Measurements from ENCODE around the gene DAW1. TPM values are rescaled to one million over a fixed set of nuclear protein-coding genes. Genes with fewer than 3 reads are reported as not detected.

The DAW1 gene
- total RNA-seq, 1 donor: under 0.01 TPM

- H3K9me3 ChIP-seq (ENCODE audit: low read depth, low read length): no peaks in the 10 kb centered on the region
- no peak overlapping the region for H3K27ac ChIP-seq (ENCODE audit: low read depth, low read length)
- no peaks in the 10 kb centered on the region for H3K27me3 ChIP-seq (ENCODE audit: insufficient read depth, low read length)
- peak overlapping the region; percentile 74 for H2AFZ ChIP-seq (ENCODE audit: low read length)
- no peak for DNase-seq (ENCODE audit: insufficient read length, low spot score, missing footprints)
- no peak overlapping the region for H3K4me3 ChIP-seq (ENCODE audit: insufficient read depth, low read length)
- no peak for TF ChIP-seq CTCF (IDR thresholded peaks at IDR 0.05; ENCODE audit: extremely low read depth, low read depth, low read length)
- no peaks in the 10 kb centered on the region for H4K20me1 ChIP-seq (ENCODE audit: insufficient read depth, low read length)
- no peaks in the 10 kb centered on the region for H3K36me3 ChIP-seq (ENCODE audit: insufficient read depth, low read length)
- peaks cover 36% of the 10 kb centered on the region for H3K4me1 ChIP-seq (ENCODE audit: insufficient read depth, low read length)
- no peaks in the 10 kb centered on the region for H3K79me2 ChIP-seq (ENCODE audit: insufficient read depth, low read length)
- H3K4me2 ChIP-seq (ENCODE audit: insufficient read depth, low read length): no peak overlapping the region
Measured at GRCh38 chr2:227860221-227860641, 11.2 kb upstream of the DAW1 start.

DNA sequence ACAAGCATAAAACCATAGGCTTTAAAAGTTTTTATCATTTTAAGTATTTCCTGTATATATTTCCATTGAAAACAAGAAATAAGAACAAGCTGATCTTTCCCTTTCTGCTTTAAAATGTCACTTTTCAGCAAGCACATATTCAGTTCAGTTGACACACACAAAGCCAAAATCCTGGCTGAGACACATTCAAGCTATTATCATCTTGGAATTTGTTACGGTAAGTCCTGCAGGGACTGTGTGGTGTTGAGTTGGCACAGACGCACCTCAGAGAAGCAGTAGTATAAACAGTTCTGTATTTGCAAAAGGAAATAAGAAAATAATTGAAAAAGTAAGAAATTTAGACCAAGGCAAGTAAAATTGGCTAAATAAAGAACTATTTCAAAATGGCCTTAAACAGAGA is 10.4 kb upstream of the DAW1 start:
- peaks cover 36% of the 10 kb centered on the region for H3K4me1 ChIP-seq (ENCODE audit: insufficient read depth, low read length)
- H2AFZ ChIP-seq (ENCODE audit: low read length): peak overlapping the region; percentile 74

DNA sequence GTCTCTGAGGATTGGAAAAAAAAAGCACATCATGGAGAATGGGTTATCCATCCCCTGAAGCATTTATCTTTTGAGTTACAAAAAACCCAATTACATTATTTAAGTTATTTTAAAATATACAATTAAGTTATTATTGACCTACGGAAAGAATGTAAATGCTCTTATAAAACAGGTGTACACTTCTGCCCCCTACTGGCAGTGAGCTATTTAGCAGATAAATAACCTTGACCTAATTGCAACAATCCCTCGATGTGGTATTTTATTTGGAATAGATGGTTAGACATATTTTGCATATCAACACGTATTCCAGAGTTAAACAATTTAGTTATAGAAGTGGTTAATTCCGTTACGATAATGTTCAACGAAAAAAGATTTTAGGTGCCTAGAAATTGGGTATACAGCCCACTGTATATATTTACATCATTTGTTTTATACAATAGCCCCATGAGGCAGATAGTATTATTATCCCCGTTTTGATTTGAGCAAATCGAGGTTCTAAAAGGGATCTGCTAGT is 9.1 kb upstream of the DAW1 start:
- Histone ChIP-seq H3K4me1 (ENCODE audit: insufficient read depth, low read length) (peaks cover 36% of the 10 kb centered on the region), H3K79me2 (ENCODE audit: insufficient read depth, low read length) (no peaks in the 10 kb centered on the region), H3K4me3 (ENCODE audit: insufficient read depth, low read length) (peak overlapping the region; percentile 7), H3K4me2 (ENCODE audit: insufficient read depth, low read length) (peak overlapping the region; percentile 32), H3K9me3 (ENCODE audit: low read depth, low read length) (no peaks in the 10 kb centered on the region), H2AFZ (ENCODE audit: low read length) (no peak overlapping the region), H4K20me1 (ENCODE audit: insufficient read depth, low read length) (no peaks in the 10 kb centered on the region), H3K27ac (ENCODE audit: low read depth, low read length) (peak overlapping the region; percentile 91), H3K27me3 (ENCODE audit: insufficient read depth, low read length) (no peaks in the 10 kb centered on the region), H3K36me3 (ENCODE audit: insufficient read depth, low read length) (no peaks in the 10 kb centered on the region)
- no peak for DNase-seq (ENCODE audit: insufficient read length, low spot score, missing footprints)
- peak; percentile 72 for TF ChIP-seq CTCF (IDR thresholded peaks at IDR 0.05; ENCODE audit: extremely low read depth, low read depth, low read length)

More for the DNA sequence above, 10.4 kb upstream of the DAW1 start:
- Histone ChIP-seq H3K36me3 (ENCODE audit: insufficient read depth, low read length) (no peaks in the 10 kb centered on the region), H3K79me2 (ENCODE audit: insufficient read depth, low read length) (no peaks in the 10 kb centered on the region), H3K9me3 (ENCODE audit: low read depth, low read length) (no peaks in the 10 kb centered on the region), H3K27me3 (ENCODE audit: insufficient read depth, low read length) (no peaks in the 10 kb centered on the region), H3K27ac (ENCODE audit: low read depth, low read length) (no peak overlapping the region), H3K4me2 (ENCODE audit: insufficient read depth, low read length) (no peak overlapping the region), H4K20me1 (ENCODE audit: insufficient read depth, low read length) (no peaks in the 10 kb centered on the region), H3K4me3 (ENCODE audit: insufficient read depth, low read length) (no peak overlapping the region)
- no peak for DNase-seq (ENCODE audit: insufficient read length, low spot score, missing footprints)
- no peak for TF ChIP-seq CTCF (IDR thresholded peaks at IDR 0.05; ENCODE audit: extremely low read depth, low read depth, low read length)

DNA sequence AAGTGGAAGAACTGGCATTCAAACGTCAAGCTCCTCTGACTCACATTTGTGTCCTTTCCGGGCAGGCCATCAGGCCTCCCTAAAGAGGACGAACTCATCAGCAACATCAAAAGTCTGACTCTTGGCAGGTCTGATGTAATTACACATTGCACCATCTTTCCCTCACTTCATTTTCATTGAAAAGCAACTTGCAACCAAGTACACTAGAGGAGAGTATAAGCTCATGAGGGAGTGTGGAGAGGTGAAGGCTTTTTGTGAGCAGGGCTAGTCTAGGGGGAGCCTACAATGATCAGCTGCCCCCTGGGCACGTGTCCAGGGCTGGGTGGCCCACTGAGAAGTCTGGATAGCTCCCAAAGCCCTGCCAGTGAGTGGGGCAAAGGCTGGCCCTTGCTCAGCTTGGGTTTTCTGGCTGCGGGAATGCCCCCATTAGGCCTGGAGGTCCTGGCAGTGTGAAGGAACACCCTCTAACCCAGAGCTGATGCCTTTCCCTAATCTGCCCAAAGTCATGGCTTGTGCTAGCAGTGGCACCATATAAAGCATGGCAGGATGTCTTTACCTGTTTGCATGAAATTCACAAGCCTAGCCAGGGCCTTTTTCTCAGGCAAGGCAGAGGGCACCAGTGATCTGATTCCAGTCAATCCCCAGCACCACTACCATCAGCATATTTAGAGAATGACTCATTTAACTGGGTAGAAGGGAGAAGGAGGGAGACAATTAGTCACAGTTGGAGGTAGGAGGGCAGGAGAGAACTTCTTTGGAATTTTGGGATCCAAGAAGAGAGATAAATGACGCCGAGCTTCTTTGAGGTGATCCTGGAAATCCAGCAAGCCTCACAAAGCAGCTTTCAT is 8.5 kb upstream of the DAW1 start:
- peak overlapping the region; percentile 7 for H3K4me3 ChIP-seq (ENCODE audit: insufficient read depth, low read length)
- H3K4me1 ChIP-seq (ENCODE audit: insufficient read depth, low read length): peaks cover 36% of the 10 kb centered on the region
- peak overlapping the region; percentile 32 for H3K4me2 ChIP-seq (ENCODE audit: insufficient read depth, low read length)
- no peak overlapping the region for H2AFZ ChIP-seq (ENCODE audit: low read length)
- TF ChIP-seq CTCF (IDR thresholded peaks at IDR 0.05; ENCODE audit: extremely low read depth, low read depth, low read length): peak; percentile 19
- H3K79me2 ChIP-seq (ENCODE audit: insufficient read depth, low read length): no peaks in the 10 kb centered on the region
- DNase-seq (ENCODE audit: insufficient read length, low spot score, missing footprints): peak; percentile 94
- peak overlapping the region; percentile 91 for H3K27ac ChIP-seq (ENCODE audit: low read depth, low read length)
- no peaks in the 10 kb centered on the region for H3K27me3 ChIP-seq (ENCODE audit: insufficient read depth, low read length)
- H4K20me1 ChIP-seq (ENCODE audit: insufficient read depth, low read length): no peaks in the 10 kb centered on the region
- no peaks in the 10 kb centered on the region for H3K9me3 ChIP-seq (ENCODE audit: low read depth, low read length)
- H3K36me3 ChIP-seq (ENCODE audit: insufficient read depth, low read length): no peaks in the 10 kb centered on the region

Data from osteoblast (primary cell).